Keratinocyte (primary cell): ENCODE measurements around the gene NOLC1. TPM values are rescaled to one million over a fixed set of nuclear protein-coding genes. Genes with fewer than 3 reads are reported as not detected.

Experiments used
- DNase-seq: peaks from one replicate; pipeline ENCODE4 v3.0.0-alpha.2; 2011; ENCODE audit warnings: low read depth, missing footprints, low spot score
- FAIRE-seq: peaks from 2 replicates; lab custom pipeline; 2011; peaks lifted over from hg19 to GRCh38; lab: Jason Lieb, UNC
- H2AFZ ChIP-seq: 2 replicates; pipeline ENCODE4 v1.6.0; 2012; ENCODE audit warnings: low read length, control low read depth, inconsistent platforms; ENCODE audit not compliant: control insufficient read depth
- H3K27ac ChIP-seq: 2 replicates; pipeline ENCODE4 v1.5.1; 2011; ENCODE audit warnings: low read length; ENCODE audit not compliant: control insufficient read depth, insufficient read depth
- H3K27me3 ChIP-seq: 3 replicates; pipeline ENCODE4 v1.6.0; 2011; ENCODE audit warnings: low read length; ENCODE audit not compliant: control insufficient read depth, insufficient read depth; ENCODE audit errors: extremely low read depth
- H3K36me3 ChIP-seq, 2 experiments: 2 replicates in 1 of 2; 3 replicates in 1 of 2; pipeline ENCODE4 v1.5.1; 2011; ENCODE audit warnings: low read length in 2 of 2, mild to moderate bottlenecking in 1 of 2; ENCODE audit not compliant: control insufficient read depth in 2 of 2, insufficient read depth in 2 of 2; ENCODE audit errors: extremely low read depth in 1 of 2
- H3K4me1 ChIP-seq: 3 replicates; pipeline ENCODE4 v1.5.1; 2011; ENCODE audit warnings: low read length; ENCODE audit not compliant: control insufficient read depth, insufficient read depth; ENCODE audit errors: extremely low read depth
- H3K4me2 ChIP-seq: 3 replicates; pipeline ENCODE4 v1.6.0; 2011; ENCODE audit warnings: low read depth, low read length; ENCODE audit not compliant: control insufficient read depth, insufficient read depth; ENCODE audit errors: extremely low read depth
- H3K4me3 ChIP-seq, 3 experiments: fragments of 200-600 bp in 1 of 3; sonication (generic) in 1 of 3; 2 replicates in 2 of 3; 3 replicates in 1 of 3; pipeline ENCODE4 v1.5.1; 2011 to 2016; ENCODE audit warnings: low read length in 3 of 3, mild to moderate bottlenecking in 3 of 3, control low read depth in 2 of 3, inconsistent platforms in 1 of 3, low read depth in 1 of 3, mixed read lengths in 1 of 3, mixed run types in 1 of 3, moderate library complexity in 1 of 3; ENCODE audit not compliant: control insufficient read depth in 2 of 3, insufficient read depth in 2 of 3; ENCODE audit errors: extremely low read depth in 1 of 3
- H3K79me2 ChIP-seq: 2 replicates; pipeline ENCODE4 v1.6.0; 2012; ENCODE audit warnings: low read length; ENCODE audit not compliant: control insufficient read depth, insufficient read depth
- H3K9ac ChIP-seq: 3 replicates; pipeline ENCODE4 v1.6.0; 2011; ENCODE audit warnings: low read length; ENCODE audit not compliant: control insufficient read depth, insufficient read depth; ENCODE audit errors: extremely low read depth
- H3K9me1 ChIP-seq: 3 replicates; pipeline ENCODE4 v1.6.0; 2011; ENCODE audit warnings: low read length; ENCODE audit not compliant: control insufficient read depth, insufficient read depth; ENCODE audit errors: extremely low read depth
- H3K9me3 ChIP-seq: 2 replicates; pipeline ENCODE4 v1.5.1; 2012; ENCODE audit warnings: low read depth, low read length; ENCODE audit not compliant: control insufficient read depth
- H4K20me1 ChIP-seq: 3 replicates; pipeline ENCODE4 v1.6.0; 2011; ENCODE audit warnings: low read length; ENCODE audit not compliant: control insufficient read depth, insufficient read depth; ENCODE audit errors: extremely low read depth
- EZH2 ChIP-seq: IDR thresholded peaks from one replicate; pipeline ENCODE4 v1.6.1; 2012; ENCODE audit warnings: inconsistent platforms, mild to moderate bottlenecking, low read length, moderate library complexity
- dilution Hi-C: fragments of 300-500 bp; cut with MboI; formaldehyde crosslinking; loops from one replicate; pipeline ENCODE4 v1.7.0; 2020; ENCODE audit warnings: low sequenced_read_pairs; ENCODE audit not compliant: extremely low pct_ligation_motif_present
- polyA plus RNA-seq, 5 experiments: library from polyadenylated mRNA; depleted of rRNA in 3 of 5; stranded (reverse) in 3 of 5; stranded (forward) in 1 of 5; unstranded in 1 of 5; fragments of >200 nt; gene quantifications; 1 replicate in 1 of 5; 2 replicates in 3 of 5; 3 replicates in 1 of 5; pipeline versions ENCODE4 v1.2.1 to v1.2.3, GENCODE V29; 2011 to 2012; ENCODE audit warnings: missing spikeins in 2 of 5, low read depth in 1 of 5, low replicate concordance in 1 of 5
- TF ChIP-seq, protein P1 (sequence below), 3 experiments: IDR thresholded peaks in 1 of 3; conservative IDR thresholded peaks in 1 of 3; optimal IDR thresholded peaks in 1 of 3; 2 replicates in 2 of 3; 3 replicates in 1 of 3; pipeline versions ENCODE3 to v1.5.1; 2011; ENCODE audit warnings: low read length in 3 of 3, mild to moderate bottlenecking in 3 of 3, moderate library complexity in 2 of 3, control low read depth in 1 of 3, inconsistent platforms in 1 of 3; ENCODE audit not compliant: insufficient read depth in 2 of 3; ENCODE audit errors: extremely low read depth in 1 of 3

The NOLC1 gene
- polyA plus RNA-seq, 1 donor (not counting 4 experiments of a cell fraction or from before 2014, with no cell fraction given) = 126 TPM

DNA sequence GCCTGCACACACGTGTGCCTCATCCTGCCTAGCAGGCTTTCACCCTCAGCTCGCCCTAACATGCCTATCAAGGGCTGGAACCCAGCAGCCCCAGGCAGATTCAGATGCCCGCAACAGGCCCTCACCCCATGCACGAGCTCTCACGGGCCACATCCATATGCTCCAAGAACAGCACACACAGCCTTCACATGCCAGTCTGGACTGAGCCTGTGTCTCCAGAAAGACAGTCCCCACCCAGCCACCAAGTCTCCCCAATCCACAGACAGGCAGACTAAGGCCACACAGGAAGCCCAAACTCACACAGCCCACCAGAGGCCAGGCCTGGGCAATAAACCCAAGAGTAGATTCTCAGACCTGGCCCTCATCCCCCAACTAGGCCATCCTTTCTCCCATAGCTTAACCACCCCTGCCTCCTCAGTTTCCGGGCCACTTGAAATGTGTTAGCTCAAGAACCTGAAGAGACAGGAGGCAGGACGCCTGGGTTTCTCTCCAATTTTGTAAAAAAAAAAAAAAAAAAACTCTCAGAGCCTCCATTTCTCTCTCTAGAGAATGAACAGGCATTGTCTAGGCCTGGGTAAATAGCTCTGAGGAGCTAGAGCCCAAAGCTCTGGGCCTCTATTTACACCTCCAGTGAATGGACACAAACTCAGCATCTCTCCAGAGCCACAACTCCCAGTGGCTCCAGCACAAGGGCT is 38.8 kb upstream of the NOLC1 start:
- Histone ChIP-seq H3K4me2 (peak overlapping the region; percentile 98), H3K4me1 (peaks cover 52% of the 10 kb centered on the region), H3K9me3 (no peaks in the 10 kb centered on the region), H3K4me3 (peak overlapping the region; percentile 77 to 85 (median 82)), H3K27me3 (no peaks in the 10 kb centered on the region), H3K9me1 (peaks cover 6% of the 10 kb centered on the region), H3K79me2 (peaks cover 83% of the 10 kb centered on the region), H3K27ac (peak overlapping the region; percentile 95), H4K20me1 (peaks cover 3% of the 10 kb centered on the region), H2AFZ (no peak overlapping the region), H3K36me3 (peaks cover 26 to 32% of the 10 kb centered on the region in 2 experiments), H3K9ac (peak overlapping the region; percentile 93)
- no peak for TF ChIP-seq EZH2
- TF ChIP-seq, protein P1, sequence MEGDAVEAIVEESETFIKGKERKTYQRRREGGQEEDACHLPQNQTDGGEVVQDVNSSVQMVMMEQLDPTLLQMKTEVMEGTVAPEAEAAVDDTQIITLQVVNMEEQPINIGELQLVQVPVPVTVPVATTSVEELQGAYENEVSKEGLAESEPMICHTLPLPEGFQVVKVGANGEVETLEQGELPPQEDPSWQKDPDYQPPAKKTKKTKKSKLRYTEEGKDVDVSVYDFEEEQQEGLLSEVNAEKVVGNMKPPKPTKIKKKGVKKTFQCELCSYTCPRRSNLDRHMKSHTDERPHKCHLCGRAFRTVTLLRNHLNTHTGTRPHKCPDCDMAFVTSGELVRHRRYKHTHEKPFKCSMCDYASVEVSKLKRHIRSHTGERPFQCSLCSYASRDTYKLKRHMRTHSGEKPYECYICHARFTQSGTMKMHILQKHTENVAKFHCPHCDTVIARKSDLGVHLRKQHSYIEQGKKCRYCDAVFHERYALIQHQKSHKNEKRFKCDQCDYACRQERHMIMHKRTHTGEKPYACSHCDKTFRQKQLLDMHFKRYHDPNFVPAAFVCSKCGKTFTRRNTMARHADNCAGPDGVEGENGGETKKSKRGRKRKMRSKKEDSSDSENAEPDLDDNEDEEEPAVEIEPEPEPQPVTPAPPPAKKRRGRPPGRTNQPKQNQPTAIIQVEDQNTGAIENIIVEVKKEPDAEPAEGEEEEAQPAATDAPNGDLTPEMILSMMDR (optimal IDR thresholded peaks at IDR 0.05 in 1 of 3, IDR thresholded peaks at IDR 0.05 in 1 of 3, conservative IDR thresholded peaks at IDR 0.05 in 1 of 3; ENCODE audit: extremely low read depth in 1 of 3, insufficient read depth in 2 of 3, low read length in 3 of 3) = no peak
- FAIRE-seq (peak; percentile 88), DNase-seq (peak; percentile 80)
- dilution Hi-C loops = no loop called here

DNA sequence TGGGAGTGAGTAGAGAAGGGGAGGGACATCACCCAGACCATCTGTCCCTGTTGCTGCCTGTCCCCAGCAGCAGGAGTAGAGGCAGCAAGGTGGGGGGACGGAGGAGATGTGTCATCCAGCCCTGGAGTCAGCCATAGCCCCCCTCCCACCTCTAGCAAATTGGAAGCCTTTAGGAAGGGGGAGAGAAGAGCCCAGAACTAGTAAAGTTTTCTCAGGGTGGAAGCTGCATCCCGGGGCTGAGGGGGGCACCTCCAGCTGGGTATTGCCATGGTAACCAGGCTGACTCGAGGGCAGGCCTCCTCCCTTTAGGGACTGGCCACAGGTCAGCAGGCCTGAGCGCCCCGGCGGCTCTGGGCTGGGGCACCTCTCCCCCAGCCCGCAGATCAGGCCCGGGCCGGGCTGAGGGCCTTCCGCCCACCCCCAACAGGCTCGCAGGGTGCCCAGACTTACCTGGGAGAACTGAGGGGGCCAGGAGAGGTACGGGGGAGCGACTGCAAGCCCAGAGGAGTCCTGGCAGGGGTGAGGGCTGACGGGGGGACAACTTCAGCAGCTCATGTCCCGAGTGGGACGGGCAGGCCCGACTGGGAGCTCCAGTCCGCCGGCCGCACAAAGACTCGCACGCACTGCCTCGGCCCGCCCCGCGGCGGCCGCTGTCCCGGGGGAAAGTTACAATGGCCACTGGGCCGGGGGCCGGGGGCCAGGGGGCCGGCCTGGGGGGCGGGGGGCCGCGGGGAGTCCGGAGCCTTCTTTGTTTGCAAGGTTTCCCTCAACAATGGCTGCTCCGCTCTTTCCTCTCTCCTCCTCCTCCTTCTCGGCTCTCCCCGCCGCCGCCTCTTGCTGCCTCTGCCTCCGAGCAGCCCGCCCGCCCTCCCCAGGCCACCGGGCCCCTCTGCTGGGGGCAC is 38.0 kb upstream of the NOLC1 start:
- TF ChIP-seq, protein P1 (optimal IDR thresholded peaks at IDR 0.05 in 1 of 3, IDR thresholded peaks at IDR 0.05 in 1 of 3, conservative IDR thresholded peaks at IDR 0.05 in 1 of 3; ENCODE audit: extremely low read depth in 1 of 3, insufficient read depth in 2 of 3, low read length in 3 of 3) = no peak
- TF ChIP-seq EZH2 = no peak
- Histone ChIP-seq H3K4me3 (peak overlapping the region; percentile 77 to 85 (median 82)), H2AFZ (no peak overlapping the region), H4K20me1 (peaks cover 3% of the 10 kb centered on the region), H3K36me3 (peaks cover 20 to 27% of the 10 kb centered on the region in 2 experiments), H3K9me3 (no peaks in the 10 kb centered on the region), H3K27me3 (no peaks in the 10 kb centered on the region), H3K4me1 (peaks cover 60% of the 10 kb centered on the region), H3K79me2 (peaks cover 89% of the 10 kb centered on the region), H3K9ac (peak overlapping the region; percentile 93), H3K4me2 (peak overlapping the region; percentile 98), H3K27ac (peak overlapping the region; percentile 95), H3K9me1 (peaks cover 6% of the 10 kb centered on the region)
- no peak for FAIRE-seq
- dilution Hi-C loops = no loop called here
- DNase-seq = no peak
